ENCODE data around the gene EIF3L.

- TF ChIP-seq CTCF (IDR thresholded peaks at IDR 0.05; ENCODE audit: insufficient read depth, low read length, poor library complexity, severe bottlenecking): no peak
- TF ChIP-seq EZH2phosphoT487 (conservative IDR thresholded peaks at IDR 0.05; ENCODE audit: low read length): no peak
Observed at GRCh38 chr22:37923927-37924326, 74.7 kb downstream of the EIF3L start.
